ENCODE data around the gene WNT3.
"Not testable (repeated sequence)": the region's sequence is repeated elsewhere in the genome, so short reads cannot be mapped to it uniquely, and the experiment has no call there.

Gene WNT3

DNA sequence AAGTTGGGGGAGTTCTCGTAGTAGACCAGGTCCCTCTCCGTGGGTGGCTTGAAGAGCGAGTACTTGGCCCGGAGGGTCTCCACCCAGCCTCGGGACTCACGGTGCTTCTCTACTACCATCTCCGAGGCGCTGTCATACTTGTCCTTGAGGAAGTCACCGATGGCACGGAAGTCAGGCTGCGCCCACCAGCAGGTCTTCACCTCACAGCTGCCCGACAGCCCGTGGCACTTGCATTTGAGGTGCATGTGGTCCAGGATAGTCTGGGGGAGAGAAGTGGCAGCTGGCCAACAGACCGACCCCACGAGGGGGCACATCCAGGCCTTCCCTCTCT is 50.0 kb downstream of the WNT3 start:
- no CpG with 5 or more reads among the region's 15 CpGs for WGBS (ENCODE audit: insufficient coverage, insufficient read length)
- H3K4me1 ChIP-seq (ENCODE audit: control insufficient read depth, insufficient read depth, low read length), result peaks cover 14% of the 10 kb centered on the region

DNA sequence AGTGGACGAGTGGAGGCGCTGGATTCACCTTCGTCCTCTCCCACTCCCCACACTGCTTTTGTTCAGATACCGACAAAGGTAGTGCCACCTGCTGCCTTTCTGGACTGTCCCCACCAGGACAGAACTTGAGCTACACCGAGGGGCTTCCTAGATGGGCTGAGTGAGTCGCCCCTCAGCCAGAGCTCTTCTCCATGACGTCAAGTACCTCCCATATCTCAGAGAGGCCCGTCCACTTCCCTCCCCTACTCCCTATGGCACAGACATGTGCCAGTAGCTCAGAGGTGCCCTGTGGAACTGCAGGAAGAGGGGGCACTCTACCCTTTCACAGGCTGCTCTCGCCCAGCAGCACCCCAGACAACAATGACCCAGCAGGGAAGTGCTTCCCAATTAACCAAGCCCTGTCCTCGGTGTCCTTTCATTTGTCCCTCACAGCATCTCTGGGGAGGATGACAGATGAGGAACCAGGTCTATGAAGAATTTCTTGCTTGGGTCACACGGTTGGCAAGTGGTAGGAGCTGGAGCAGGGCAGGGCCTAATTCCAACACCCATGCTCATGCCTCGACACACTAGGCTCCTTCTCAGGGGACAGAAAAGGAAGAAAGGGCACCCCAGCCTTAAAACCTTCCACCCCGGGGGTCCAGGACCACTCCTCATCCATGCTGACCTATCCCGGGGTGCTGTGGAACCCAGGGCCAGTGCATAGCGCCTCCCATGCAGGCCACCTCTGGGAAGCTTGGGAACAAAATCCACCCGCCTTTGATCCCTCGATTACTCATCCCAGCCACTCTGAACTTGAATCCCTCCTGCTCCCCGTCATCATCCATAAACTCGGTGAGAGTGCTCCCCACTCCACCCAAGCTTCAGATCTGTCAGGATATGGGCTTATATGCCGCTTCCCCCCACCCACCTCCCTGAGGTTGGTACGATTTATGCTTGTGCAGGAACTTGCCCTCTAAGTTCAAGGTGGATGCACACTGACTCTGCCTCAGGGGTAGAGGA is 51.7 kb downstream of the WNT3 start:
- Histone ChIP-seq H3K27me3 (ENCODE audit: control insufficient read depth, insufficient read depth, low read length) (peaks cover 8% of the 10 kb centered on the region), H3K4me3 (ENCODE audit: low read length) (no peak overlapping the region), H3K36me3 (ENCODE audit: control insufficient read depth, insufficient read depth, low read length) (peaks cover 3% of the 10 kb centered on the region; the same call in 1 of the 2 replicates), H3K27ac (ENCODE audit: low read length) (no peak overlapping the region), H3K4me1 (ENCODE audit: control insufficient read depth, insufficient read depth, low read length) (peaks cover 7% of the 10 kb centered on the region), H3K9me3 (ENCODE audit: control insufficient read depth, insufficient read depth, low read length) (no peaks in the 10 kb centered on the region)
- WGBS (ENCODE audit: insufficient coverage, insufficient read length), result no CpG with 5 or more reads among the region's 21 CpGs
- DNase-seq (ENCODE audit: low read depth, low spot score), result no peak

More for the DNA sequence above, 50.0 kb downstream of the WNT3 start:
- no peak overlapping the region for H3K4me3 ChIP-seq (ENCODE audit: low read length)
- peaks cover 3% of the 10 kb centered on the region; the same call in 1 of the 2 replicates for H3K36me3 ChIP-seq (ENCODE audit: control insufficient read depth, insufficient read depth, low read length)
- DNase-seq (ENCODE audit: low read depth, low spot score), result no peak
- H3K27ac ChIP-seq (ENCODE audit: low read length), result no peak overlapping the region
- peaks cover 12% of the 10 kb centered on the region for H3K27me3 ChIP-seq (ENCODE audit: control insufficient read depth, insufficient read depth, low read length)
- no peaks in the 10 kb centered on the region for H3K9me3 ChIP-seq (ENCODE audit: control insufficient read depth, insufficient read depth, low read length)

GRCh38 chr17:46765453-46765852 is 53.0 kb downstream of the WNT3 start:
- Histone ChIP-seq H3K4me3 (ENCODE audit: low read length) (no peak overlapping the region), H3K4me1 (ENCODE audit: control insufficient read depth, insufficient read depth, low read length) (peaks cover 6% of the 10 kb centered on the region), H3K36me3 (ENCODE audit: control insufficient read depth, insufficient read depth, low read length) (peaks cover 3% of the 10 kb centered on the region; the same call in 1 of the 2 replicates), H3K9me3 (ENCODE audit: control insufficient read depth, insufficient read depth, low read length) (no peaks in the 10 kb centered on the region), H3K27ac (ENCODE audit: low read length) (no peak overlapping the region), H3K27me3 (ENCODE audit: control insufficient read depth, insufficient read depth, low read length) (peaks cover 6% of the 10 kb centered on the region)
- DNase-seq (ENCODE audit: low read depth, low spot score), result no peak
- no CpG with 5 or more reads among the region's 12 CpGs for WGBS (ENCODE audit: insufficient coverage, insufficient read length)

DNA sequence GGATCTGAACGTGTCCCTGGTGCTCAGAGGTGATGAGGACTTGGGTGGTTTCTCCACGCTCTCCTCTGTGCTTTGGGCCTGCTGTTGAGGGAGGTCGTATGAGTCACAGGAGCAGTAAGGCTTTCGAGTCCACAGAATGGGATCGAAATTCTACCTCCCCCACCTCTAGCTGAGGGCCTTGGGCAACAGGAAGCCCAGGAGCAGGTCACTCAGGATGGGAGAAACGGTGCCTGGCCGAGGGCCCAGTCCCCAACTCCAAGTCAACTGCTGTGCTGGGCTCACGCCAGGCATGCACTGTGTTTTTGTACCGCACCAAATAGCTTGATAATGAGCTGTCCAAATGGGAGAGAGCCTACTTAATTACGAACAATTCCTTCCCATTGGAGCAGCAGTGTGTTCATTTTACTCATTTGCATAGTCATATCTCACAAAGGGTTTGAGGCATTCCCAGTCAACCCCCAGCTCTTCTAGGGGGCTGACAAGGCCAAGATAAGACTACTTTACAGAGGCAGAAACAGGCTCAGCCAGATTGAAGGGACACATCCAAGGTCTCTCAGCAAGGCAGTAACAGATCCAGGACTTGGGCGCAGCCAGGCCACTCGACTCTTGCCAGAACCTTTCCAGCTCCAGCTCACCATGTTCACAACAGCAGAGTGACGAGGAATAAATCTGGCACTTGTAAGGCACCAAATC is 53.6 kb downstream of the WNT3 start:
- no peak overlapping the region for H3K27ac ChIP-seq (ENCODE audit: low read length)

DNA sequence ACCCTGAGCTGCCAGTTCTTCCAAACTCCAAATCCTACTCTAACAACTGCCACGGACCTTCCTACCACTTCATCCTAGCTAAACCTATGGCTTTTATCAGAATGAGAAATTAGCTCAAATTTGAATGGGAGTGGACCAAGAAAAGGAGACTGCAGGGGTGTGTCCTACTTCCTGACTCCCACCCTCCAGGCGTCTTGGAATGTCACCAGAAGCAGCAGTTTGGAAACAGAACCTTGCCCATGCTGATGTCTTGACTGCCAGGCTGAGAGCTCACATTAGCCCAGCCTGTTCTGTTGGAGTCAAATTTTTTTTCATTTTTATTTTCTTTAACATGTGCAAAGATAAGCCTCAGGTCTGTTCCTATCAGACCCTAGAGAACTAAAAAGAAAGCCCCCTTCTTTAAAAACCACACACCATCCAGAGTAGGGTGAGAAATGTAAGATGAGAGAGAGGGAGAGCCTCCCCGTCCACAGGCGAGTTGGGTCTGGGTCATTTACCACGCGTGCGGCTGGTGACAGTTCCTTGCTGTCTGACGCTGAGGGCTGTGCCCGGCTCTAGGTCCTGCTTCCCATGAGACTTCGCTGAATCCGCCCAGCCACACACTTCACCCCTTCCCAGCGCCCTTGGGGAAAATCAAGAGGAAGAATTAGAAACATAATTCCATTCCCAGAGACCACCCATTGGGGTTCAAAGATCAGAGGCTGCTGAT is 54.3 kb downstream of the WNT3 start:
- DNase-seq (ENCODE audit: low read depth, low spot score), result no peak
- H3K27ac ChIP-seq (ENCODE audit: low read length), result no peak overlapping the region
- H3K36me3 ChIP-seq (ENCODE audit: control insufficient read depth, insufficient read depth, low read length), result peaks cover 3% of the 10 kb centered on the region; the same call in 1 of the 2 replicates
- WGBS (ENCODE audit: insufficient coverage, insufficient read length), result no CpG with 5 or more reads among the region's 12 CpGs
- no peak overlapping the region for H3K4me3 ChIP-seq (ENCODE audit: low read length)
- H3K9me3 ChIP-seq (ENCODE audit: control insufficient read depth, insufficient read depth, low read length), result no peaks in the 10 kb centered on the region
- no peaks in the 10 kb centered on the region; the same call in 1 of the 2 replicates for H3K27me3 ChIP-seq (ENCODE audit: control insufficient read depth, insufficient read depth, low read length)
- no peaks in the 10 kb centered on the region for H3K4me1 ChIP-seq (ENCODE audit: control insufficient read depth, insufficient read depth, low read length)

More for the DNA sequence above, 53.6 kb downstream of the WNT3 start:
- Histone ChIP-seq H3K27me3 (ENCODE audit: control insufficient read depth, insufficient read depth, low read length) (no peaks in the 10 kb centered on the region; the same call in none of the 2 replicates), H3K36me3 (ENCODE audit: control insufficient read depth, insufficient read depth, low read length) (peaks cover 3% of the 10 kb centered on the region; the same call in 1 of the 2 replicates), H3K4me3 (ENCODE audit: low read length) (no peak overlapping the region), H3K4me1 (ENCODE audit: control insufficient read depth, insufficient read depth, low read length) (0 out of 2 replicates have a peak, but pooled peaks cover under 1% of the 10 kb centered on the region), H3K9me3 (ENCODE audit: control insufficient read depth, insufficient read depth, low read length) (no peaks in the 10 kb centered on the region)
- WGBS (ENCODE audit: insufficient coverage, insufficient read length), result no CpG with 5 or more reads among the region's 13 CpGs
- DNase-seq (ENCODE audit: low read depth, low spot score), result no peak

GRCh38 chr17:46763416-46763815 is 55.1 kb downstream of the WNT3 start:
- DNase-seq (ENCODE audit: low read depth, low spot score), result no peak
- no peak overlapping the region for H3K4me3 ChIP-seq (ENCODE audit: low read length)
- H3K4me1 ChIP-seq (ENCODE audit: control insufficient read depth, insufficient read depth, low read length), result no peaks in the 10 kb centered on the region
- H3K36me3 ChIP-seq (ENCODE audit: control insufficient read depth, insufficient read depth, low read length), result peaks cover 3% of the 10 kb centered on the region; the same call in 1 of the 2 replicates
- no peaks in the 10 kb centered on the region for H3K9me3 ChIP-seq (ENCODE audit: control insufficient read depth, insufficient read depth, low read length)
- H3K27ac ChIP-seq (ENCODE audit: low read length), result no peak overlapping the region
- no peaks in the 10 kb centered on the region; the same call in 1 of the 2 replicates for H3K27me3 ChIP-seq (ENCODE audit: control insufficient read depth, insufficient read depth, low read length)
- no CpG with 5 or more reads among the region's 3 CpGs for WGBS (ENCODE audit: insufficient coverage, insufficient read length)

- no peak for DNase-seq (ENCODE audit: low read depth, low spot score)
- no peaks in the 10 kb centered on the region for H3K9me3 ChIP-seq (ENCODE audit: control insufficient read depth, insufficient read depth, low read length)
- H3K27ac ChIP-seq (ENCODE audit: low read length), result no peak overlapping the region
- no peak overlapping the region for H3K4me3 ChIP-seq (ENCODE audit: low read length)
- no peaks in the 10 kb centered on the region for H3K4me1 ChIP-seq (ENCODE audit: control insufficient read depth, insufficient read depth, low read length)
- no peaks in the 10 kb centered on the region for H3K36me3 ChIP-seq (ENCODE audit: control insufficient read depth, insufficient read depth, low read length)
- no peaks in the 10 kb centered on the region for H3K27me3 ChIP-seq (ENCODE audit: control insufficient read depth, insufficient read depth, low read length)
- WGBS (ENCODE audit: insufficient coverage, insufficient read length), result no CpG with 5 or more reads among the region's 9 CpGs
These were observed 59.4 kb downstream of the WNT3 start for GRCh38 chr17:46759141-46759540.

- H3K9me3 ChIP-seq (ENCODE audit: control insufficient read depth, insufficient read depth, low read length), result no peaks in the 10 kb centered on the region
- no peaks in the 10 kb centered on the region for H3K27me3 ChIP-seq (ENCODE audit: control insufficient read depth, insufficient read depth, low read length)
- H3K4me3 ChIP-seq (ENCODE audit: low read length), result no peak overlapping the region
- H3K4me1 ChIP-seq (ENCODE audit: control insufficient read depth, insufficient read depth, low read length), result no peaks in the 10 kb centered on the region
- no peaks in the 10 kb centered on the region for H3K36me3 ChIP-seq (ENCODE audit: control insufficient read depth, insufficient read depth, low read length)
- WGBS (ENCODE audit: insufficient coverage, insufficient read length), result no CpG with 5 or more reads among the region's 5 CpGs
- H3K27ac ChIP-seq (ENCODE audit: low read length), result no peak overlapping the region
- DNase-seq (ENCODE audit: low read depth, low spot score), result no peak
These were observed 59.9 kb downstream of the WNT3 start for GRCh38 chr17:46758614-46759013.

DNA sequence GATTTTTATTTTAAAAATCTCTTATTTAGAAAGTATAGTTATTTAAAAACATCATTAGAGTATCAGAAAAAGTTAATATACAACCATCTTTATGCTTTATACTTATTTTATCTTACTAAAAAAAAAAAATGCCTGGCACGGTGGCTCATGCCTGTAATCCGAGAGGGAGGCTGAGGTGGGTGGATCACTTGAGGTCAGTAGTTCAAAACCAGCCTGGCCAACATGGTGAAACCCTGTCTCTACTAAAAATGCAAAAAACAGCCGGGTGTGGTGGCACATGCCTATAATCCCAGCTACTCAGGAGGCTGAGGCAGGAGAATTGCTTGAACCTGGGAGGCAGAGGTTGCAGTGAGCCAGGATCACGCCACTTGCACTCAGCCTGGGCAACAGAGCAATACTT is 60.9 kb downstream of the WNT3 start:
- not testable (repeated sequence) for H3K27ac ChIP-seq (ENCODE audit: low read length); H3K36me3 ChIP-seq (ENCODE audit: control insufficient read depth, insufficient read depth, low read length)
- no CpG with 5 or more reads among the region's 4 CpGs for WGBS (ENCODE audit: insufficient coverage, insufficient read length)

GRCh38 chr17:46756861-46757260 is 61.6 kb downstream of the WNT3 start:
- Histone ChIP-seq H3K36me3 (ENCODE audit: control insufficient read depth, insufficient read depth, low read length) (0 out of 2 replicates have a peak, but pooled peaks cover under 1% of the 10 kb centered on the region), H3K27ac (ENCODE audit: low read length) (no peak overlapping the region), H3K9me3 (ENCODE audit: control insufficient read depth, insufficient read depth, low read length) (no peaks in the 10 kb centered on the region), H3K4me3 (ENCODE audit: low read length) (no peak overlapping the region), H3K27me3 (ENCODE audit: control insufficient read depth, insufficient read depth, low read length) (no peaks in the 10 kb centered on the region), H3K4me1 (ENCODE audit: control insufficient read depth, insufficient read depth, low read length) (no peaks in the 10 kb centered on the region)
- WGBS (ENCODE audit: insufficient coverage, insufficient read length), result no CpG with 5 or more reads among the region's 2 CpGs
- no peak for DNase-seq (ENCODE audit: low read depth, low spot score)

More for the DNA sequence above, 60.9 kb downstream of the WNT3 start:
- not testable (repeated sequence) for H3K27me3 ChIP-seq (ENCODE audit: control insufficient read depth, insufficient read depth, low read length); H3K9me3 ChIP-seq (ENCODE audit: control insufficient read depth, insufficient read depth, low read length); DNase-seq (ENCODE audit: low read depth, low spot score); H3K4me3 ChIP-seq (ENCODE audit: low read length); H3K4me1 ChIP-seq (ENCODE audit: control insufficient read depth, insufficient read depth, low read length)

Measured in iPS DF 6.9 (cell line).